ENCODE measurements around the gene U2AF1L4.

U2AF1L4 gene

DNA sequence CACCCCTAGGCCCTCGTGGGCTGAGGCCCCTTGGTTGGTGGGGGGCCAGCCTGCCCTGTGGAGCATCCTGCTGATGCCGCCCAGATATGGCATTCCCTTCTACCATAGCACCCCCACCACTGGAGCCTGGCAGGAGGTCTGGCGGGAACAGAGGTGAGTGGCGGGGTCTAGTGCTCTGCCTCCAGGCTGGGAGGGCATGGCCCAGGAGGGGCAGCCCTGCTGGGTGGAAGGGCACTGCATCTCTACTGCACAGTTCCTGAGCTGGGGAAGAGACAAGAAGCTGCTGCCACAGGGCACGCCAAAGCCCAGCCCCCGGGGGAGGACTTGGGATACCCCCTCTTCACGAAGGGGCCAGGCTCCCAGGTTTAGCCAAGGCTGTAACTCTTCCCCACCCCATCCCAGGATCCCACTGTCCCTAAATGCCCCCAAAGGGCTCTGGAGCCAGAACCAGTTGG is 29.8 kb downstream of the U2AF1L4 start:
- no peak for DNase-seq (ENCODE audit: low spot score)
- in situ Hi-C loops (cut with MboI; ENCODE audit: low pct_unique_long_range_greater_than_20kb, low sequenced_read_pairs, unreplicated experiment): no loop called here
- TF ChIP-seq, protein P1, sequence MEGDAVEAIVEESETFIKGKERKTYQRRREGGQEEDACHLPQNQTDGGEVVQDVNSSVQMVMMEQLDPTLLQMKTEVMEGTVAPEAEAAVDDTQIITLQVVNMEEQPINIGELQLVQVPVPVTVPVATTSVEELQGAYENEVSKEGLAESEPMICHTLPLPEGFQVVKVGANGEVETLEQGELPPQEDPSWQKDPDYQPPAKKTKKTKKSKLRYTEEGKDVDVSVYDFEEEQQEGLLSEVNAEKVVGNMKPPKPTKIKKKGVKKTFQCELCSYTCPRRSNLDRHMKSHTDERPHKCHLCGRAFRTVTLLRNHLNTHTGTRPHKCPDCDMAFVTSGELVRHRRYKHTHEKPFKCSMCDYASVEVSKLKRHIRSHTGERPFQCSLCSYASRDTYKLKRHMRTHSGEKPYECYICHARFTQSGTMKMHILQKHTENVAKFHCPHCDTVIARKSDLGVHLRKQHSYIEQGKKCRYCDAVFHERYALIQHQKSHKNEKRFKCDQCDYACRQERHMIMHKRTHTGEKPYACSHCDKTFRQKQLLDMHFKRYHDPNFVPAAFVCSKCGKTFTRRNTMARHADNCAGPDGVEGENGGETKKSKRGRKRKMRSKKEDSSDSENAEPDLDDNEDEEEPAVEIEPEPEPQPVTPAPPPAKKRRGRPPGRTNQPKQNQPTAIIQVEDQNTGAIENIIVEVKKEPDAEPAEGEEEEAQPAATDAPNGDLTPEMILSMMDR (IDR thresholded peaks at IDR 0.05; ENCODE audit: extremely low read depth, insufficient read depth, missing control alignments): no peak

DNA sequence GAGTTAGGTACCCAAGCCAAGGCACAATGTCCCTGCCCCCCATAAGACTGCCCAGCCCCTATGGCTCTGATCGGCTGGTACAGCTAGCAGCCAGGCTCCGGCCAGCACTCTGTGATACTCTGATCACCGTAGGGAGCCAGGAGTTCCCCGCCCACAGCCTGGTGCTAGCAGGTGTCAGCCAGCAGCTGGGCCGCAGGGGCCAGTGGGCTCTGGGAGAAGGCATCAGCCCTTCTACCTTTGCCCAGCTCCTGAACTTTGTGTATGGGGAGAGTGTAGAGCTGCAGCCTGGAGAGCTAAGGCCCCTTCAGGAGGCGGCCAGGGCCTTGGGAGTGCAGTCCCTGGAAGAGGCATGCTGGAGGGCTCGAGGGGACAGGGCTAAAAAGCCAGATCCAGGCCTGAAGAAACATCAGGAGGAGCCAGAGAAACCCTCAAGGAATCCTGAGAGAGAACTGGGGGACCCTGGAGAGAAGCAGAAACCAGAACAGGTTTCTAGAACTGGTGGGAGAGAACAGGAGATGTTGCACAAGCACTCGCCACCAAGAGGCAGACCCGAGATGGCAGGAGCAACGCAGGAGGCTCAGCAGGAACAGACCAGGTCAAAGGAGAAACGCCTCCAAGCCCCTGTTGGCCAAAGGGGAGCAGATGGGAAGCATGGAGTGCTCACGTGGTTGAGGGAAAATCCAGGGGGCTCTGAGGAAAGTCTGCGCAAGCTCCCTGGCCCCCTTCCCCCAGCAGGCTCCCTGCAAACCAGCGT is 30.4 kb downstream of the U2AF1L4 start:
- no peak for DNase-seq (ENCODE audit: low spot score)
- TF ChIP-seq, protein P1 (IDR thresholded peaks at IDR 0.05; ENCODE audit: extremely low read depth, insufficient read depth, missing control alignments): peak; percentile 44
- in situ Hi-C loops (cut with MboI; ENCODE audit: low pct_unique_long_range_greater_than_20kb, low sequenced_read_pairs, unreplicated experiment): no loop called here

DNA sequence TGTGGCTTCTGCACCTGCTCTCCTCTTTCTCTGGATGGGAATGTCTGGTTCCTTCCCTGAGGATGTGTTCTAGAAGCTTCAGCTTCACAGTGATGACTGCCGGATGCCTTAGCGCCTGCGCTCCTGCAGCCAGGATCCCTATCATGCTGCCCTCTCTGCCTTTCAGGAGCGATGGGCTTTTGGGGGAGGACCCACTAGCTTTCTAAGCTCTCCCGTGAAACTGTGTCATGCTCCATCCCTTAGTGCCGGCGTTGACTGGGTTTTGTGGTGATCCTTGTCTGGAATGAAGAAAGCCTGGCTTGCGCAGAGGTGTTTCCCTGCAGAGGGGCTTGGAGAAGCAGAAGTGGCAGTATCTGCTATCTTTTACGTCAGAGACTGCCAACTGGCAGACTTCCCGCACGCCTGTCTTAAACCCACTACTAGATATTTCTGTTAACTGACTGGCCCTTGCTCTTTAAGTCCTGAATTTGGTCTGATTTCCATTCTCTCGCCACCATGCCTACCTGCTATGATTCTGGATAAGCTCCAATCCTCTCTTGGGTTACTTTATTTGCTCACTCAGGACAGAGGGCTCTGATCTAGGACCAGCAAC is 31.2 kb downstream of the U2AF1L4 start:
- TF ChIP-seq, protein P1 (IDR thresholded peaks at IDR 0.05; ENCODE audit: extremely low read depth, insufficient read depth, missing control alignments): no peak
- in situ Hi-C loops (cut with MboI; ENCODE audit: low pct_unique_long_range_greater_than_20kb, low sequenced_read_pairs, unreplicated experiment): no loop called here
- DNase-seq (ENCODE audit: low spot score): no peak

GRCh38 chr19:35713506-35713850 is 31.7 kb downstream of the U2AF1L4 start:
- no peak for DNase-seq (ENCODE audit: low spot score)
- in situ Hi-C loops (cut with MboI; ENCODE audit: low pct_unique_long_range_greater_than_20kb, low sequenced_read_pairs, unreplicated experiment): no loop called here
- TF ChIP-seq, protein P1 (IDR thresholded peaks at IDR 0.05; ENCODE audit: extremely low read depth, insufficient read depth, missing control alignments): no peak

DNA sequence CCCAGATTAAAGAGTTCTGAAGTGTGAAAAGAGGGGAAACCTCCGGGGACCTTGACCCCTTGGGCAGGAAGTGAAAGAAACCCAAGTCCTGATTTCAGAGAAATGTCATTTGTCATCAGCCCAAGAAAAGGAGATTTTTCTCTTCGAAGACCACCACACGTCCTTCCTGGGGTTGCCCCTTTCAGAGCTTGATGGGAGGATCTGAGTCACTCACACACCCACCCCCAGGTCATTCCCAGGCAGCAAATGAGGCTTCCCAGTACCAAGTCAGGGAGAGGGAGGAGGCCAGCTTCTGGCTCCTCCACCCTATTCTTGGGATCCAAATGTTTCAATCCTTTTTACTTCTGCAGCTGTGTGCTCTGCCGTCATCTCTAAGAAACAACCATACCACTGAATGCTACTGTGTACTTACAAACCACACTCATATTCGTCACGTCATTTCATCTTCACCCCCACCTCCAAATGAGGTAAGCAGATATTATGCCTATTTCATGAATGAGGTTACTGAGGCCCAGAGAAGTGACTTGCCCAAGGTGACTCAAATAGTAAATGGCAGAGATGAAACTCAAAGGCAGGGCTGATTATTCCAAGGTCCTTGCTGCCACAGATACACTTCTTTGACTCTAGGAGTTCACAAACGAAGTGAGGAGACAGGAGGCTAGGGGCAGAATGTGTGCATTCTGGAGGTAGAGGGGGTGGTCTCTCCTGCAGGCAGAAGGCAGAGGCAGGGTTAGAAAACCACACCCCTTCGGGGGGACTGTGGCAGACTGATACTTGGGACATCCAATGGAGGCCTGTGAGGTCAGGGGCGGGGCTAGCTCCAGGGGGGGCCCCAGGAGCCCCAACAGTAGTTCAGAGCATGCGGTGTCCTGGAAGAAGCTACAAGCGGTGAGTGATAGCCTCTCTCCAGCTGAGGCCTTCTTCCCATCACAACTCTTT is 32.4 kb downstream of the U2AF1L4 start:
- DNase-seq (ENCODE audit: low spot score): peak; percentile 78
- in situ Hi-C loops (cut with MboI; ENCODE audit: low pct_unique_long_range_greater_than_20kb, low sequenced_read_pairs, unreplicated experiment): no loop called here
- TF ChIP-seq, protein P1 (IDR thresholded peaks at IDR 0.05; ENCODE audit: extremely low read depth, insufficient read depth, missing control alignments): no peak

All from GM13977 (cell line).